ENCODE results near the gene CATSPERZ. TPM values are rescaled to one million over a fixed set of nuclear protein-coding genes. Genes with fewer than 3 reads are reported as not detected.

CATSPERZ gene
- total RNA-seq, 1 donor from 2014 or later: 0.26 TPM

- no peak for TF ChIP-seq CTCF (IDR thresholded peaks at IDR 0.05; ENCODE audit: insufficient read depth, low read length, severe bottlenecking)
- peaks cover 62% of the 10 kb centered on the region for H3K36me3 ChIP-seq (ENCODE audit: control insufficient read depth, insufficient read depth, low read length)
- FAIRE-seq: no peak
These were observed 38.5 kb upstream of the CATSPERZ start for GRCh38 chr11:64261556-64262080.

GRCh38 chr11:64262271-64263002, 37.7 kb upstream of the CATSPERZ start:
- Histone ChIP-seq H3K36me3 (ENCODE audit: control insufficient read depth, insufficient read depth, low read length) (peaks cover 61% of the 10 kb centered on the region), H3K27me3 (ENCODE audit: control insufficient read depth, insufficient read depth, low read length) (no peaks in the 10 kb centered on the region), H3K4me3 (ENCODE audit: low read depth, low read length) (no peak overlapping the region)
- no peak for TF ChIP-seq CTCF (IDR thresholded peaks at IDR 0.05; ENCODE audit: insufficient read depth, low read length, severe bottlenecking)
- no peak for DNase-seq (ENCODE audit: low read depth)
- no peak for FAIRE-seq

More at GRCh38 chr11:64261556-64262080, 38.5 kb upstream of the CATSPERZ start:
- no peaks in the 10 kb centered on the region for H3K27me3 ChIP-seq (ENCODE audit: control insufficient read depth, insufficient read depth, low read length)
- DNase-seq (ENCODE audit: low read depth): no peak
- no peak overlapping the region for H3K4me3 ChIP-seq (ENCODE audit: low read depth, low read length)

GRCh38 chr11:64263021-64263946, 36.9 kb upstream of the CATSPERZ start:
- peaks cover 59% of the 10 kb centered on the region for H3K36me3 ChIP-seq (ENCODE audit: control insufficient read depth, insufficient read depth, low read length)
- no peak for TF ChIP-seq CTCF (IDR thresholded peaks at IDR 0.05; ENCODE audit: insufficient read depth, low read length, severe bottlenecking)
- FAIRE-seq: no peak
- no peak overlapping the region for H3K4me3 ChIP-seq (ENCODE audit: low read depth, low read length)
- DNase-seq (ENCODE audit: low read depth): peak; percentile 62
- H3K27me3 ChIP-seq (ENCODE audit: control insufficient read depth, insufficient read depth, low read length): no peaks in the 10 kb centered on the region

GRCh38 chr11:64263947-64264317, 36.2 kb upstream of the CATSPERZ start:
- Histone ChIP-seq H3K27me3 (ENCODE audit: control insufficient read depth, insufficient read depth, low read length) (no peaks in the 10 kb centered on the region), H3K4me3 (ENCODE audit: low read depth, low read length) (no peak overlapping the region), H3K36me3 (ENCODE audit: control insufficient read depth, insufficient read depth, low read length) (peaks cover 56% of the 10 kb centered on the region)
- FAIRE-seq (no peak), DNase-seq (ENCODE audit: low read depth) (no peak)
- no peak for TF ChIP-seq CTCF (IDR thresholded peaks at IDR 0.05; ENCODE audit: insufficient read depth, low read length, severe bottlenecking)

GRCh38 chr11:64264371-64264852, 35.7 kb upstream of the CATSPERZ start:
- H3K27me3 ChIP-seq (ENCODE audit: control insufficient read depth, insufficient read depth, low read length): no peaks in the 10 kb centered on the region
- DNase-seq (ENCODE audit: low read depth) (no peak), FAIRE-seq (no peak)
- peaks cover 51% of the 10 kb centered on the region for H3K36me3 ChIP-seq (ENCODE audit: control insufficient read depth, insufficient read depth, low read length)
- no peak overlapping the region for H3K4me3 ChIP-seq (ENCODE audit: low read depth, low read length)
- no peak for TF ChIP-seq CTCF (IDR thresholded peaks at IDR 0.05; ENCODE audit: insufficient read depth, low read length, severe bottlenecking)

Data from bronchial epithelial cell (primary cell).